UCSD-AML1 (cell line): ENCODE measurements around the gene ALPK3.
A peak's percentile ranks its signal among the peaks of the same experiment; 100 is the strongest.
"Not testable (repeated sequence)": the region's sequence is repeated elsewhere in the genome, so short reads cannot be mapped to it uniquely, and the experiment has no call there.

ENCODE experiments used
- DNase-seq: peaks from one replicate; lab custom pipeline; 2025; ENCODE audit not compliant: unreplicated experiment; lab: John Stamatoyannopoulos, UW

Gene ALPK3

GRCh38 chr15:84871428-84871985 lies 54.4 kb downstream of the ALPK3 start:
- no peak for DNase-seq

GRCh38 chr15:84872009-84872910 lies 55.1 kb downstream of the ALPK3 start:
- no peak for DNase-seq

GRCh38 chr15:84873997-84874396 lies 56.8 kb downstream of the ALPK3 start:
- DNase-seq: no peak

- DNase-seq: no peak
Observed at GRCh38 chr15:84874981-84875699, 58.0 kb downstream of the ALPK3 start.

GRCh38 chr15:84876269-84876668 lies 59.1 kb downstream of the ALPK3 start:
- DNase-seq: no peak

GRCh38 chr15:84877701-84878100 lies 60.5 kb downstream of the ALPK3 start:
- not testable (repeated sequence) for DNase-seq

- DNase-seq: peak; percentile 67
Observed at GRCh38 chr15:84878504-84878903, 61.3 kb downstream of the ALPK3 start.

- no peak for DNase-seq
Observed at GRCh38 chr15:84879088-84879780, 62.1 kb downstream of the ALPK3 start.

GRCh38 chr15:84880007-84880406 lies 62.9 kb downstream of the ALPK3 start:
- no peak for DNase-seq

GRCh38 chr15:84880822-84881519 lies 63.8 kb downstream of the ALPK3 start:
- no peak for DNase-seq

- DNase-seq: no peak
Observed at GRCh38 chr15:84881520-84881830, 64.3 kb downstream of the ALPK3 start.

- DNase-seq: no peak
Observed at GRCh38 chr15:84883466-84883865, 66.3 kb downstream of the ALPK3 start.

- DNase-seq: no peak
Observed at GRCh38 chr15:84883916-84884781, 67.0 kb downstream of the ALPK3 start, which contains the start of gene SLC28A1. TSS of gene SLC28A1 (plus strand) at chr15:84884662. CDS start at chr15:84887761, 3,099 bp downstream.

GRCh38 chr15:84885801-84886200 lies 68.6 kb downstream of the ALPK3 start:
- no peak for DNase-seq

- DNase-seq: no peak
Observed at GRCh38 chr15:84886211-84886983, 69.2 kb downstream of the ALPK3 start.

- DNase-seq: no peak
Observed at GRCh38 chr15:84886984-84887299, 69.8 kb downstream of the ALPK3 start.

- DNase-seq: no peak
Observed at GRCh38 chr15:84887938-84888337, 70.8 kb downstream of the ALPK3 start.

- DNase-seq: no peak
Observed at GRCh38 chr15:84888639-84889038, 71.5 kb downstream of the ALPK3 start.

- no peak for DNase-seq
Observed at GRCh38 chr15:84889313-84889990, 72.3 kb downstream of the ALPK3 start.
